HG03064 (cell line): Measurements from ENCODE around the gene FNDC3B.

Experiments used
- ATAC-seq: cut with Tn5 transposase; IDR thresholded peaks from one replicate; pipeline ENCODE4 v1.9.1; 2021; ENCODE audit warnings: low read depth; ENCODE audit not compliant: unreplicated experiment

FNDC3B gene

DNA sequence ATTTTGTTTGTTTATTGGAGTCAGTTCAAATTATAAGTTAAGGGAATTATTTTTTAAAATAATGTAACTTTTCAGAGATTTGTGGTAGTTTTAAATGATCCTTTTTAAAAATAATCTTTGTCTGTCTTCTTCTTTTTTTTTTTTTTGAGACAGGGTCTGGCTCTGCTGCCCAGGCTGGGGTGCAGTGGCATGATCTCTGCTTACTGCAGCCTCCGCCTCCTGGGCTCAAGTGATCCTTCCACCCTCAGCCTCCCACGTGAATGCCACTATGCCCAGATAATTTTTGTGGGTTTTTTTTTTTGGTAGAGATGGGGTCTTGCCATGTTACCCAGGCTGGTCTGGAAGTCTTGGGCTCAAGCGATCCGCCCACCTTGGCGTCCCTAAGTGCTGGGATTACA lies 12.6 kb downstream of the FNDC3B start:
- ATAC-seq = no peak

DNA sequence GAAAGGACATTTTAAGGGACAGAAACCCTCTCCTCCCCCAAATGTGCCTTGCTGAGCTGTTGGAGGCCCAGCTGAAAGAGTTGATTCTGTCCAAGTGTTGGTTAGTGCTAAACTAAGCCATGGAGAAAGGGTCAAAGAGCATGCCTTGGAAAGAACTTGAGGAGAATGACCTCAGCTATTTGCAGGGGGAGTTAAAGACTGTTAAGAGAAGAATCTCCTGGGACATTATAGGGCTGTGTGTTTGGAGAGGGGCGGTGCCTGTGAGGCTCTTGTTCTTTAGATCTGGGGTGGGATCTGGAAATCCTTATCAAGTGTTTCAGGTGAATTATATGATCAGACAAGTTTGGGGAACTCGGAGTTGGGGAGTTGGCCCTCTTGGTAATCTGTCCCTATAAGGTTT lies 13.0 kb downstream of the FNDC3B start:
- no peak for ATAC-seq

- ATAC-seq = no peak
Measured at GRCh38 chr3:172054115-172054764, 14.9 kb downstream of the FNDC3B start.

DNA sequence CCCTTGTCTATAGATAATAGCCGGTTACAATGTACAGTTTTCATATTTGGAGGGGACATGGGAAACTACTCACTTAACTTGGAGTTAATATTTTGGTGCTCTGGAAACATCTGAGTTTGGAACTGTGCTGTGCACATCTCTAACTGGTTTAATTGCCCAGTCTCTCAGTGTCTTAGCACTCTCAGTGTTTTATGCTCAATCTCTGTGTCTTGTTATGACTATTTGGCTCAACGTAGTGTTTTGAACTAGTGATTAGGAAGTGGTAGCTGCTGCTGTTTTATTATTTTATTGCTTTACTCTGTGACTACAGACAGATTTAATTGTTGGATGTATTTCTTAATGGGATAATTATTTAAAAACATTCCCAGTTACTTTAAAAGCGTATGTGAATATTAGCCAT lies 17.0 kb downstream of the FNDC3B start:
- ATAC-seq = no peak

GRCh38 chr3:172057059-172057458 lies 17.7 kb downstream of the FNDC3B start:
- ATAC-seq = no peak

GRCh38 chr3:172057624-172058327 lies 18.4 kb downstream of the FNDC3B start:
- ATAC-seq = no peak

DNA sequence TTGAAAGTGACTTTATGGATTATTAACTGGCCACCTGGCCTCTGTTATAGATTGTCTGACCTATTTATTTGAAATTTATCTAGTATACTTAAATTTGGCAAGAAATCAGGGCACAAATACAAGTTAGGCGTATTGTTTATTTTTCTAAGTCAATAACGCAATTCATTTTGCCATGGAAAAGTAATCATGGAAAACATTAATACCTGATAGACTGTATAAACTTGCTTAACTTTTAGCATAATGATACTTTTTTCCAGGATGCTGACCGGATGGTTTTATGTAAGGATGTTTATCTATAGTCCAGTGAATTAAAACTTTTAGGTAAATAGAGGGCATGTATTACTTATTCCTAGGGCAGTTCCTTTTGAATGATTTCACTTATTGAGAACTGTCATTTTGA lies 20.2 kb downstream of the FNDC3B start:
- no peak for ATAC-seq

DNA sequence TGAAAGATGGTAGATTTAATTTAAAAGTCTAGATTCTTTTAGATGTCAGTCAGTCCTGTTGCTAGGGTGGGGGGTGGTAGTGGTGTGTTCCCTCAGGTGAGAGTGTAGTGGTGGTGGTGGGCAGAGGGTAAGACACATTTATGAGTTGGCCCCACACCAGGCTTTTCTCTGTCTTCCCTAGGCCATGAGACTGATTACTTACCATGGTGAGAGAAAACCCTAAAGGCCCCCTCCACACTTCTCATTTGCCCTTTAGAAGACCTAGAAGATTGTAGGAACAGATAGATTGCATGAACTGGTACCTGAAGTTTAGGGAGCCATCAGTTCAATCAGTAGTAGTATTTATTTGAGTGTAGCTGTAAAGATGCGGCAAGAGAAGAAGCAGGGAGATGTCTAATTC lies 20.9 kb downstream of the FNDC3B start:
- ATAC-seq = no peak

- peak; percentile 91 for ATAC-seq
Measured at GRCh38 chr3:172061724-172062184, 22.4 kb downstream of the FNDC3B start.

GRCh38 chr3:172062761-172063160 lies 23.4 kb downstream of the FNDC3B start:
- no peak for ATAC-seq

DNA sequence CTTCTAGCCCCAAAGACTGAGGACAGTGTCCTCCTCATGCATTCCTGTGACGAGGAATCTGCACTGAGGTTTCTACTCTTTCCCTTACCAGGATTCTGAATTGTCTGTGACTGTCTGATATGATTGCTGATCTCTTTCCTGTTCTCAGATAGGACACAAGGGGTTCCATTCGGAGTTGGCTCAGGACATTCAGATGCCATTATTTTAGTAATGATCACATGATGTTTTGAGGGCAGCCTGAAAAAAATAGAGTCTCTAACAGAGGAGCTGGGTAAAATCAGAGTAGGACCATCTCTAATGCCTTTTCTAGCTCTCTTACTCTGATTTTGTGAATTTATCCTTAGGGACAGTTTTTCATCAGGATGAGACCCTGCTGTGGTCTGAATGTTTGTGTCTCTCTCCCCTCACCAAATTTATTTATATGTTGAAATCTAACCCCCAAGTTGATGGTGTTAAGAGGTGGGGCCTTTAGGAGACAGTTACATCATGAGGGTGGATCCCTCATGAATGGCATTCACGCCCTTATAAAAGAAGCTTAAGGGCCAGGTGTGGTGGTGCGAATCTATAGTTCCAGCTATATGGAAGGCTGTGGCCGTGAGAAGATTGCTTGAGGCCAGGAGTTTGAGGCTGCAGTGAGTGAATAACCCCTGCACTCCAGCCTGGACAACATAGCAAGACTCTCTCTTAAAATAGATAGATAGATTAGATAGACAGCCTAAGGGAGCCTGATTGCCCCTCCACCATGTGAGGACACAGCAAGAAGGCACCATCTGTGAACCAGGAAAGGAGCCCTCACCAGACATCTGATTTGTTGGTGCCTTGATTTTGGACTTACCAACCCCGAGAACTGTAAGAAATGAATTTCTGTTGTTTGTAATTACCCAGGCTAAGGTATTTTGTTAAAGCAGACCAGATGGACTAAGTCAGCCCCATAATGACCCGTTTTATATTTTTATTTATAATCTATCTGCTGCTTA lies 24.4 kb downstream of the FNDC3B start:
- no peak for ATAC-seq

DNA sequence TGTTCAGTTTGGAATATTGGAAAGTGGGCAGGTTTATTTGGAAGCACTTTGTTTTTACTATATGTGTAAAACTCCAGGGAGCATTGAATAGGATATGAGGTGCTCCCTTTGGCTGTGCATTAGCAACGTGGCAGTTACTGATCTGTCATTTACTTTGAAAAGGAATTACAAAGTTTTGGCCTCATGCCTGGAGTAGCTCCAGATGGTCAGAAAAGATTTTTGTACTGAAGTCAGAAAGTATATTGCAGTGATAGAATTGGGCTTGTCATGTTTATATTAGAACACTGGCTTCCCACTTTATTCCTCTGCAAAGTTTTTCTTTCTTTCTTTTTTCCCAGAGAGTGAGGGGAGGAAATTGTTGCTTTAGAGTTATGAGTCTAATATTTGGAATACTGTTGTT lies 26.1 kb downstream of the FNDC3B start:
- ATAC-seq = no peak

DNA sequence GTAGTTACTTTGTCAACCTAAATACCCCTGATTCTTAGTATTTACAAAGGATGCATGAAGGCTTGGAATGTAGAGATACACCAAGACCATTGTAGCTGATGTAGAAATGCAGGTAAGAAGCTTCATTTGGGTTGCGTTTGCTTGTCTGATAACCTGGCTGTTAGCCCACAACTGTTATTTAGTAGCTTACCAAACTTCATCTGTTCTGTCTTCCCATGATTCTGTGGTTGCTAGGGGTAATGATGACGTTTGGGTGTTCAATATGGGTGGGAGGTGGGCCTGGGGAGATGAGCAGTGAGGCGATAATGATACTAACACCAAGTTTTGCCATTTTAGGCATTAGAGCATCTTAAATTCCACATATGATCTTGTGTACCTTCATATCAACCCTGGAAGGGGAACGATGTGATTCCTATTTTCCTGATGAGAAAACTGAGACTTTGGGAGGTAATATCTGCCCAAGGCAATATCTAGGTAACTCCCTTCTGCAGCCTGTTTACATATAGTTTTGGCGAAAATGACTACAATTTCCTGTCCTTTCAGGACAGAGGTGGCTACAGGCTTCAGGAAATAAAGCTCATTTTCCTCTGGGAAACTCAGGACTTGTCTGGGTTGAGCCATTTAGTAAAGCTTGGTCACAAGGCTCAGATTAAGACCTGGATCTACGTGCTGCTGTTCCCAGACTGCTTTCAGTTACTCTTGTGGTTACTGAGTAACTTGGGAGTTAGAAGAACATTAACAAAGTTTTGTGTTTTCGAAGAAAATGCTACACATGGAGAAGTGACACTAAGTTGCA lies 26.8 kb downstream of the FNDC3B start:
- ATAC-seq = no peak

DNA sequence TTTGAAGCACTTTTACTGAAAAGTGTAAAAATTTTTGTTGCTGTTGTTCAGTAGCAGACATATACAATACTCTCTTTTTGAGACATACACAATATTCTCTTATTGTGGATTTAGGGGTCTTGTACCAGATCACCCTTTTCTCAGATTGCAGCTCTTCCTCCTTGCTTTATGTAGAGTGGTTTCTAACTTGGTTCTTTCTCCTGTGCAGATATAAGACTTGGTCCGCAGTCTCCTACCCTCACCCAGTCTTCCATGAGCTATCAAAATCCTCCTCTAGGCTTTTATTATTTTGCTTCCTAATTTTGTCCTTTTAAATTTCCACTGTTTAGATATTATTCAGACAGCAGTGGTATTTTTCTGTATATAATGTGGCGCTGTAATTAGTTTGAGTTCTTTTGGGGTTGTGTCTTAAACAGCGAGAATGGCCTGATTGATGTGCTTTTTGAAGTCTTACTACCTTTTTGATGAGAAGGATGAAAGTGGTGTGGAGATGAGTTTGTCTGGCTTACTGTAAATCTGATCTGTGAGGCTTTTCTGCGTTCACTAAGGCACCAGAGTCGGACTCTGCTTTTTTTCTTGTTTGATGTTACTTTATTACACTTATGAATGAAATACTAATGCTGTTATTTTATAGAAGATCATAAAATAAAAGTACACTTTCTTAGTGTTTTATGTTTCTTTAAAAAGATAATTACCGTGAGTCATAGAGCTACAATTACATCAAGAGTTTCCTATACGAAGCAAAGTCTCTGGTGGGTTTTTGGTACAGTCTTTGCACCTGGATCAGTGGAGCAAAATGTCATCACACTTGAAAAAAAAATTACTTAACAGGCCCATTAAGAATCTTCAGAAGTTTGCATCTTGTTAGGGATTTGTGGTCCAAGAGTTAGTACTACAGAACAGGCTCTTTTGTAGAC lies 27.8 kb downstream of the FNDC3B start:
- no peak for ATAC-seq

DNA sequence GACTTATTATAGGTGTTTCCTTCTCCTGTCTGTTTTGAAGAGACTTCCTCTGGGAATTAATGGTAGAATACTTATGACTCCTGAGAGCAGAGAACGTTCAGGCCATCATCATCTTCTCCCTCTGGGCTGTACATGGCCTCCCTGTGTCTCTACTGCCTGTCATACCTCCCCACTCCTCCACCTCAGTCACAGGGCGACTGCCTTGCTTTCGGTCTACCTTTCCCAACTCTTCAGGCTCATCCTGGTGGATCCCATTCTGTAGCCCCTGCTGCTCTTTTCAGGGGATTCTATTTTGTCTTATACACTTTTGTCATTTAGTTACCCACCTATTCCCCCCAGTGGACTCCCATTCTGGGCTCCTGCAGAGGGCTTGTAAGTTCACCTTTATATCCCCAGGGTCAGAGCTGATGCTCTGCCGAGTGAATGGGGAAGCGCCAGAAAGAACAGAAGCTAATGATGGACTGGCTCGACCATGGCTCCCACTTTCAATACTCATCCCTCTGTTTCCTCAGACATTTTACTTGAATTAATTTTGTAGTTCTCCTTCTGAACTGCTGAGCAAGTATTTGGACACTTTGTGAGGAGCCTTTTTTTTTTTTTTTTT lies 28.6 kb downstream of the FNDC3B start:
- ATAC-seq = no peak

GRCh38 chr3:172068977-172069376 lies 29.6 kb downstream of the FNDC3B start:
- no peak for ATAC-seq

DNA sequence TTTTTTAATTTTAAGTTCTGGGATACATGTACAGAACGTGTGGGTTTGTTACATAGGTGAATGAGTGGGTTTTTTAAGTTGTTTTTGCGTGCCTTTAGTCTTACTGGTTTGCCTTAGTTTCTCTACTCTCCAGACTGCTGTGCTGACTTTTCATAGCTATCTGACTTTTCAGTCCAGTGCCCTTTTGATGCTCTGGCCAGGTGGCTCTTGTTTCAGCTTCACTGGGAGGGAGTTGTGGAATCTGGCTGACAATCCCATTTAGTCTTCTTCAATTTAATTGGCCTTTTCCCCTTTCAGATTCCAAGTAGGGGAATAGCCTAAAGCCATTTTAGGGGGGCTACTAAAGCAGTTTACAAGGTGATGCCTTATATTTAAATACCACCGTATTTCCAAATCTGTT lies 30.1 kb downstream of the FNDC3B start:
- ATAC-seq = no peak

- no peak for ATAC-seq
Measured at GRCh38 chr3:172070269-172070668, 30.9 kb downstream of the FNDC3B start.

GRCh38 chr3:172070802-172071201 lies 31.4 kb downstream of the FNDC3B start:
- no peak for ATAC-seq
